GM20000 (cell line): ENCODE measurements around the gene KLRF2.

Experiments
- DNase-seq: peaks from one replicate; pipeline ENCODE4 v3.0.0; 2012; ENCODE audit warnings: low spot score
- TF ChIP-seq, protein P1 (sequence below): IDR thresholded peaks from 2 replicates; pipeline ENCODE4 v1.5.1; 2012; ENCODE audit warnings: mild to moderate bottlenecking, control low read depth; ENCODE audit errors: extremely low read depth, missing control alignments

The KLRF2 gene

DNA sequence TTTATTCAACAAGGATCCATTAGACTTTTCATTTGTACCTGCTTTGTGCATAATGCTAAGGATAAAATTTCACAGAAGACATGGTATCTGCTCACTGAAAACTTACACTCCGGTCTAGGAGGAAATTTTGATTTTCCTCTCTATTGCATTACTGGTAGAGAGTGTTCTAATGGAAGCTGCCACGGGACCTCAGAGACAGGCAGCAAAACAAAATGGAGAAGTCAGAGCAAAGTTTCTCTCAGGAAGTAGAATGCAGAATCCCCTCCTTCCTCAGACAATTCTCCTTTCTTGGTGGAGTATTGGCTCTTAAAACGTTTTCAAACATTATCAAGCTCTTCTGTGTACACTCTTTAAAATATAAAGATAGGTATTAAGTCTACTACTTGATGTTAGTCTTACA, 24.4 kb upstream of the KLRF2 start:
- TF ChIP-seq, protein P1, sequence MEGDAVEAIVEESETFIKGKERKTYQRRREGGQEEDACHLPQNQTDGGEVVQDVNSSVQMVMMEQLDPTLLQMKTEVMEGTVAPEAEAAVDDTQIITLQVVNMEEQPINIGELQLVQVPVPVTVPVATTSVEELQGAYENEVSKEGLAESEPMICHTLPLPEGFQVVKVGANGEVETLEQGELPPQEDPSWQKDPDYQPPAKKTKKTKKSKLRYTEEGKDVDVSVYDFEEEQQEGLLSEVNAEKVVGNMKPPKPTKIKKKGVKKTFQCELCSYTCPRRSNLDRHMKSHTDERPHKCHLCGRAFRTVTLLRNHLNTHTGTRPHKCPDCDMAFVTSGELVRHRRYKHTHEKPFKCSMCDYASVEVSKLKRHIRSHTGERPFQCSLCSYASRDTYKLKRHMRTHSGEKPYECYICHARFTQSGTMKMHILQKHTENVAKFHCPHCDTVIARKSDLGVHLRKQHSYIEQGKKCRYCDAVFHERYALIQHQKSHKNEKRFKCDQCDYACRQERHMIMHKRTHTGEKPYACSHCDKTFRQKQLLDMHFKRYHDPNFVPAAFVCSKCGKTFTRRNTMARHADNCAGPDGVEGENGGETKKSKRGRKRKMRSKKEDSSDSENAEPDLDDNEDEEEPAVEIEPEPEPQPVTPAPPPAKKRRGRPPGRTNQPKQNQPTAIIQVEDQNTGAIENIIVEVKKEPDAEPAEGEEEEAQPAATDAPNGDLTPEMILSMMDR: no peak
- DNase-seq: no peak

DNA sequence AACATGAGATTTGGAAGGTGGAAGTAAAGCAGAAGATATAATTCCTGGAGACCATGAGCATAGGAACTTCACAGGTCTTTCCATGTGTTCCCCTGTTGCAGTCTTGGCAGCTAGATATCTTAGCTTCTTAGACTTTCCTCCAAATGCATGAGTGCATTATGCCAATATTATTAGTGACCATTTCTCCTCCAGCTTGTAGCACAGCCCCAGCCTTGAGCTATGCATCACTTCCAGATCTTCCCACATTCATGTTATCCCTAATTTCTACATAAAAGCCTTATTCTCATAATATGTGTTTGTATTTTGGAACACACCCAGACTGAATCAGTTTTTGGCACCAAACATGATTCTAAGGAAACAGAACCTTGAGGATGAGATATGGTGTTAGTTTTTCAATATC, 23.2 kb upstream of the KLRF2 start:
- TF ChIP-seq, protein P1: no peak

DNA sequence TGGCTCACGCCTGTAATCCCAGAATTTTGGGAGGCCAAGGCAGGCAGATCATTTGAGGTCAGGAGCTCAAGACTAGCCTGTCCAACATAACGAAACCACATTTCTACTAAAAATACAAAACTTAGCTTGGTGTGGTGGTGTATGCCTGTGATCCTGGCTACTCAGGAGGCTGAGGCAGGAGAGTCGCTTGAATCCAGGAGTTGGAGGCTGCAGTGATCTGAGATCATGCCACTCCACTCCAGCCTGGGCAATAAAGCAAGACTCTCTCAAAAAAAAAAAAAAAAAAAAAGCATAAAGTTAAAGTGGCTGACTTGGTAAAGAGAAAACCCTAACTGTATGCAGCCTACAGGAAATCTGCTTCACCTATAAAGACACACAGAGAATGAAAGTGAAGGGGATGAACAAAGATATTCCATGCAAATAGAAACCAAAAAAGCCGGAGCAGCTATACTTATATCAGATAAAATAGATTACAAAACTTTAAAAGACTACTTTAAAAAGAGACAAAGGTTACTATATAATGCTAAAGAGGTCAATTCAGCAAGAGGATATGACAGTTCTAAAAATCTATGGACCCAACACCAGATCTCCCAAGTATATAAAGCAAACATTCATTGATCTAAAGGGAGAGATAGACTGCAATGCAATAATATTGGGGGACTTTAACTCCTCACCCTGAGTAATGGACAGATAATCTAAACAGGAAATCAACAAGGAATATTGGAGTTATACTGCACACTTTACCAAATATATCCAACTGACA, 16.2 kb upstream of the KLRF2 start:
- no peak for DNase-seq
- TF ChIP-seq, protein P1: no peak

More for the DNA sequence above, 23.2 kb upstream of the KLRF2 start:
- no peak for DNase-seq

DNA sequence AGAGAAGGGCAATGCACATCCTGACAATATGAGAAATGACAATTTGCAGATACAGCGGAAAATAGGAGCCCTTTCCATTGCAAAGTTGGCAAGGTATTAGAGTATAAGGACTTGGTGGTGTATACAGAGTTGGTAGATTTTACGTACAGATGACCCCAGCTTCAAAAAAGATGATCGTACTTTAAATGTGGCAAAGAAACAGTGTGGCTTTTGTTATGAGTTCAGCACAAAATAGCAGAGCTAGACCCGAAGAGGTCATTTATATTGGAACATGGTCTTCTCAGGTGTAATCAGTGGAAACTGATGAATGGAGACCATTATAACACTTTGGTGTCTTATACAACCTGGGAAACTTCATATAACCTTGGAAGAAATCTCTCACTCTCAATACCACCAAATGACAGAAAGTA, 14.4 kb upstream of the KLRF2 start:
- DNase-seq: no peak
- TF ChIP-seq, protein P1: no peak

DNA sequence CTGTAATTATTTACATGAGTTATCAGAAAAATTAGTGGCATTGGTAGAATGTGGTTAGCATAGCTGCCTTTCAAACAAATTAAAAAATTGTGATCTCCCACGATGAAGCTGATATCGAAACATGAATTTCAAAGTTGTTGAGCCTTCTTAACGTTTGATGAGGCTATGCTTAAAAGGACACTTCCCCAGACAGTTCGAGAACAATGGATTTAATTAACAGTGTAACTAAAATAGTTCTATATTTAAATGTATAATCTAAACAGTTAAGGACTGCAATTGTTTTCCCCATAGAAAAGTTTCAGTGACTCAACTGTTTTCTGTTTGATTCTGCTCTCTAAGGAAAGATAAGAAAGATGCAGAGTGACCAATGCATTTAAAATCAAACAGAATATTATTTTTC, 13.8 kb upstream of the KLRF2 start:
- DNase-seq: no peak
- TF ChIP-seq, protein P1: no peak

DNA sequence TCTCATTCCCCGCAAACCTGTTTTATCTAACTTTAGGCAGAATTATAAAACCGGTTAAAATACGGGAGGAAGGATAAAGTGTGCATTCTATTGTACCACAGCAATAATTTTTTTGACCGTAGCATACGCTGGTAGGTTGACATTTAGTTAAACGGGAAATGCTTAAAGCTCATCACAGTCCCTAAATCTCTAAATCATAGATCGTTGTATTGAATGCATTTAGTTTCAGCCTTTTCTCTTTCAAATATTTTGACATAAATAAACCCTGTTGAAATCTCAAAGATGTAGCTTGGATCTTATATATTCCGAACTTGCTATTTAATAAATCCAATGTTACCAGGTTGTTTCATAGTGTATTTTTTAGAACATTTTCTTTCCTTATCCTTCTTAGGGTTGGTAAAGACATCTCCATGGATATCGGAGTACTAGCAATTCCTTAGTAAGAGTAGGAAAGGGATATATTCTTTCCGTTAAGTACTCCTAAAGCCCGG, 12.9 kb upstream of the KLRF2 start:
- DNase-seq: no peak
- TF ChIP-seq, protein P1: no peak

DNA sequence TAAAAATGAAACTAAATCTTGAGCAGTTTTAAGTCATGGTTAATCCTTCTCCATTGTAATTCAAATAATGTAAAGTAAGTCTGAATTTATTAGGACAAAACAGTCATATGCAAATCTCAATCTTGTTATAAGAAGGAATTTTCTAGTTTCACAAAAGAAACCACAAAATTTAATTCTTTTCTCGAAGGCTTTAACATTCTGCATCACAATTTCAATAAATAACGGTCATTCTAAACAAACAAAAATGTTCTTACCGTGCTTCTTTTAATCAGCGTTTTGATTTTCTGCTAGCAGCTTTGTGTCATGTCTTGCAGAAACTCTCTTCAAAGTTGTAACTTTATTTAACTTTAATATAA, 12.4 kb upstream of the KLRF2 start:
- TF ChIP-seq, protein P1: no peak
- no peak for DNase-seq
